PC-3 (cell line): ENCODE data around the gene TRA2B. TPM values are rescaled to one million over a fixed set of nuclear protein-coding genes. Genes with fewer than 3 reads are reported as not detected.

Experiments
- ATAC-seq: fragments of 200-7000 bp; cut with Tn5 transposase; 2 replicates; pipeline ENCODE4 v1.9.1; 2020; ENCODE audit warnings: mild to moderate bottlenecking, moderate library complexity
- Bru-seq: library from RNA; stranded (reverse); fragments of 400-500 nt; gene quantifications from one replicate; lab custom pipeline; 2021; lab: Mats Ljungman, UMichigan
- BruChase-seq, 2 experiments: library from RNA; stranded (reverse); fragments of 400-500 nt; gene quantifications; one replicate each; lab custom pipeline; 2021; lab: Mats Ljungman, UMichigan
- BruUV-seq: library from RNA; stranded (reverse); fragments of 400-500 nt; replicated peaks from 2 replicates; lab custom pipeline; 2021; lab: Mats Ljungman, UMichigan
- CTCF ChIA-PET: fragments of 300-600 bp; sonication (Branson Sonifier 250); formaldehyde crosslinking; loops from one replicate; lab custom pipeline; 2022; ENCODE audit warnings: antibody characterized with exemption; lab: Charles Lee
- POLR2A ChIA-PET: fragments of 300-600 bp; sonication (Branson Sonifier 250); formaldehyde crosslinking; loops from one replicate; lab custom pipeline; 2022; ENCODE audit warnings: antibody characterized with exemption; ENCODE audit not compliant: unreplicated experiment; lab: Charles Lee
- DNase-seq: peaks from one replicate; pipeline ENCODE4 v3.0.0-alpha.2; 2015
- H2AFZ ChIP-seq: fragments of 300-600 bp; sonication (generic); 2 replicates; pipeline ENCODE4 v1.6.0; 2016; ENCODE audit warnings: antibody characterized with exemption, low read length
- H3F3A ChIP-seq: fragments of 300-600 bp; sonication (generic); one replicate; pipeline ENCODE4 v1.6.0; 2017; ENCODE audit warnings: antibody characterized with exemption, low read length, control low read depth, mild to moderate bottlenecking; ENCODE audit not compliant: unreplicated experiment
- H3K27ac ChIP-seq: fragments of 300-600 bp; sonication (generic); 2 replicates; pipeline ENCODE4 v1.5.1; 2016; ENCODE audit warnings: mild to moderate bottlenecking, low read length
- H3K27me3 ChIP-seq: fragments of 300-600 bp; sonication (generic); 2 replicates; pipeline ENCODE4 v1.6.1; 2016; ENCODE audit warnings: low read length, mixed read lengths
- H3K36me3 ChIP-seq: fragments of 300-600 bp; sonication (generic); 2 replicates; pipeline ENCODE4 v1.6.1; 2016; ENCODE audit warnings: low read depth, mixed run types, low read length, mixed read lengths
- H3K4me1 ChIP-seq: fragments of 300-600 bp; sonication (generic); 2 replicates; pipeline ENCODE4 v1.5.1; 2016; ENCODE audit warnings: low read length; ENCODE audit not compliant: insufficient read depth
- H3K4me2 ChIP-seq: fragments of 300-600 bp; sonication (generic); 2 replicates; pipeline ENCODE4 v1.6.0; 2016; ENCODE audit warnings: low read length
- H3K4me3 ChIP-seq: fragments of 300-600 bp; sonication (generic); 2 replicates; pipeline ENCODE4 v1.5.1; 2016; ENCODE audit warnings: mild to moderate bottlenecking, low read length, mixed read lengths
- H3K79me2 ChIP-seq: fragments of 300-600 bp; sonication (generic); 2 replicates; pipeline ENCODE4 v1.6.1; 2017; ENCODE audit warnings: low read length, mixed read lengths
- H3K9ac ChIP-seq: fragments of 300-600 bp; sonication (generic); 2 replicates; pipeline ENCODE4 v1.6.0; 2016; ENCODE audit warnings: mild to moderate bottlenecking, low read length
- H3K9me2 ChIP-seq: fragments of 300-600 bp; sonication (generic); replicated peaks from 2 replicates; pipeline ENCODE4 v1.6.1; 2016; ENCODE audit warnings: mixed run types, low read length, mixed read lengths
- H3K9me3 ChIP-seq: fragments of 300-600 bp; sonication (generic); 2 replicates; pipeline ENCODE4 v1.6.1; 2016; ENCODE audit warnings: low read length, mixed read lengths
- H4K20me1 ChIP-seq: fragments of 300-600 bp; sonication (generic); 2 replicates; pipeline ENCODE4 v1.6.1; 2016; ENCODE audit warnings: low read length, mixed read lengths
- CTCF ChIP-seq: fragments of 300-600 bp; sonication (generic); conservative IDR thresholded peaks from 2 replicates; pipeline ENCODE4 v1.5.1; 2017; ENCODE audit warnings: antibody characterized with exemption, low read depth, mild to moderate bottlenecking, low read length
- EZH2 ChIP-seq: fragments of 300-600 bp; sonication (generic); IDR thresholded peaks from one replicate; pipeline ENCODE4 v1.6.1; 2017; ENCODE audit warnings: antibody characterized with exemption, mild to moderate bottlenecking, low read length; ENCODE audit not compliant: unreplicated experiment
- EZH2phosphoT487 ChIP-seq: fragments of 300-600 bp; sonication (generic); IDR thresholded peaks from 2 replicates; pipeline ENCODE4 v1.6.1; 2018; ENCODE audit warnings: mild to moderate bottlenecking, antibody characterized with exemption, low read length, borderline replicate concordance
- intact Hi-C: fragments of 100-400 bp; cut with micrococcal nuclease; formaldehyde crosslinking; loops from 2 replicates; pipeline ENCODE4 v1.9.0; 2023
- long read RNA-seq: library from polyadenylated mRNA; unstranded; transcript quantifications from one replicate; pipeline ENCODE4 v2.0.0, GENCODE V29; 2021; ENCODE audit not compliant: unreplicated experiment
- total RNA-seq: library from RNA; depleted of rRNA; stranded (reverse); fragments of >200 nt; gene quantifications from 2 replicates; pipeline ENCODE4 v1.2.3, GENCODE V29; 2014; rRNA removed

Gene TRA2B
- total RNA-seq (279 and 287 TPM in 2 replicates), Bru-seq, nascent RNA (percentile 99 among the genes with signal in this experiment), BruChase-seq, experiment 1, labeled RNA remaining after a 6-hour chase (percentile 98 among the genes with signal in this experiment), BruChase-seq, experiment 2, labeled RNA remaining after a 2-hour chase (percentile 99 among the genes with signal in this experiment)
- long read RNA-seq, full-length matches to known transcripts: 65 of 96 reads
- long read RNA-seq, partial matches to known transcripts: 4 of 96 reads
- long read RNA-seq, other reads (novel, unspliced or antisense): 27 of 96 reads

- intact Hi-C loops: loop anchor here (2.0 kb wide), 1 partner anchor 169 kb away; no protein-coding TSS in a partner anchor
- Histone ChIP-seq H2AFZ (peak within 1 kb of the TSS; percentile 67), H4K20me1 (peaks cover 43% of the 10 kb centered on the region), H3K4me1 (peaks cover 45% of the 10 kb centered on the region), H3K9me3 (no peaks in the 10 kb centered on the region), H3K79me2 (peaks cover 56% of the 10 kb centered on the region), H3K4me3 (peak within 1 kb of the TSS; percentile 89), H3K36me3 (peaks cover 36% of the 10 kb centered on the region), H3K9ac (peak within 1 kb of the TSS; percentile 99), H3K9me2 (no peaks in the 10 kb centered on the region), H3K27ac (peak within 1 kb of the TSS; percentile 88), H3K27me3 (no peaks in the 10 kb centered on the region), H3F3A (peaks cover 7% of the 10 kb centered on the region), H3K4me2 (peak within 1 kb of the TSS; percentile 93)
- DNase-seq: peak; percentile 98
- POLR2A ChIA-PET: interaction anchor here (0.7 kb wide), 1 partner anchor 38 kb away, joined by 3 read pairs; no protein-coding TSS in a partner anchor
- peak; percentile 84 for ATAC-seq
- TF ChIP-seq EZH2phosphoT487: no peak
- peak; percentile 31 for TF ChIP-seq CTCF
- no peak for TF ChIP-seq EZH2
- CTCF ChIA-PET: no interaction called here
- no TSS peak for BruUV-seq
These were observed at the start of gene TRA2B for GRCh38 chr3:185937689-185938374. TRA2B (minus strand) TSS chr3:185938014; CDS start chr3:185937860, 154 bp downstream.

- no peaks in the 10 kb centered on the region for H3K36me3 ChIP-seq
- no peaks in the 10 kb centered on the region for H3K79me2 ChIP-seq
- no peaks in the 10 kb centered on the region for H3K9me2 ChIP-seq
- H3K9me3 ChIP-seq: no peaks in the 10 kb centered on the region
- H3K27me3 ChIP-seq: no peaks in the 10 kb centered on the region
- no peaks in the 10 kb centered on the region for H3F3A ChIP-seq
- BruUV-seq: no TSS peak
- H3K4me3 ChIP-seq: no peak overlapping the region
- no peak overlapping the region for H3K4me2 ChIP-seq
- H2AFZ ChIP-seq: no peak overlapping the region
- ChIA-PET POLR2A (no interaction called here), CTCF (interaction anchor here (1.1 kb wide), 1 partner anchor 255 kb away, joined by 5 read pairs; no protein-coding TSS in a partner anchor)
- TF ChIP-seq CTCF: no peak
- TF ChIP-seq EZH2phosphoT487: no peak
- no peak for TF ChIP-seq EZH2
- no peak overlapping the region for H3K9ac ChIP-seq
- ATAC-seq (no peak), DNase-seq (no peak)
- no peak overlapping the region for H3K27ac ChIP-seq
- no peaks in the 10 kb centered on the region for H4K20me1 ChIP-seq
- H3K4me1 ChIP-seq: peaks cover 6% of the 10 kb centered on the region
- intact Hi-C loops: loop anchor here (10.0 kb wide), 2 partner anchors 119 to 1179 kb away; partner anchors contain the start of gene ETV5
These were observed 48.5 kb upstream of the TRA2B start for GRCh38 chr3:185986198-185986777.
